ENCODE results near the gene SIAE. TPM values are rescaled to one million over a fixed set of nuclear protein-coding genes. Genes with fewer than 3 reads are reported as not detected.

The SIAE gene
- total and polyA plus RNA-seq, 10 of the 15 experiments (the other 5 are each of a cell fraction or from before 2014, with no cell fraction given), result 0.93 to 6.9 (median 4.2) TPM

- TF ChIP-seq MEF2A (IDR thresholded peaks at IDR 0.05; ENCODE audit: insufficient read depth, low read depth, low read length) (no peak), RCOR1 (conservative IDR thresholded peaks at IDR 0.05; ENCODE audit: low read depth, low read length) (no peak), SUPT20H (IDR thresholded peaks at IDR 0.05; ENCODE audit: borderline replicate concordance, control insufficient read depth, low read depth, low read length) (no peak), LARP7 (IDR thresholded peaks at IDR 0.05) (no peak), E2F4 (IDR thresholded peaks at IDR 0.05; ENCODE audit: low read depth, low read length) (no peak), HDAC6 (IDR thresholded peaks at IDR 0.05; ENCODE audit: unreplicated experiment) (no peak), SREBF2 (IDR thresholded peaks at IDR 0.05; ENCODE audit: low read length) (no peak), ZBTB11 (CRISPR knock-in tag; IDR thresholded peaks at IDR 0.05) (no peak), NKRF (conservative IDR thresholded peaks at IDR 0.05) (no peak), CEBPB (IDR thresholded peaks at IDR 0.05; ENCODE audit: borderline replicate concordance in 1 of 2, low read depth in 2 of 2, low read length in 2 of 2) (no peak)
Observed at GRCh38 chr11:124595302-124595701, 78.2 kb downstream of the SIAE start (continued).
